GM18867 (cell line): Measurements from ENCODE around the gene LHFPL6.

Experiments used
- ATAC-seq: cut with Tn5 transposase; IDR thresholded peaks from one replicate; pipeline ENCODE4 v1.9.1; 2021; ENCODE audit warnings: mild to moderate bottlenecking, moderate library complexity; ENCODE audit not compliant: unreplicated experiment

Gene LHFPL6

GRCh38 chr13:39596176-39596575 lies 6.8 kb downstream of the LHFPL6 start:
- ATAC-seq, result no peak

GRCh38 chr13:39590466-39591036 lies 12.4 kb downstream of the LHFPL6 start:
- no peak for ATAC-seq

GRCh38 chr13:39588384-39588783 lies 14.6 kb downstream of the LHFPL6 start:
- ATAC-seq, result no peak

- ATAC-seq, result no peak
Observed at GRCh38 chr13:39587939-39588338, 15.1 kb downstream of the LHFPL6 start.

GRCh38 chr13:39586958-39587605 lies 15.9 kb downstream of the LHFPL6 start:
- ATAC-seq, result no peak

GRCh38 chr13:39586151-39586550 lies 16.8 kb downstream of the LHFPL6 start:
- peak; percentile 51 for ATAC-seq

- ATAC-seq, result no peak
Observed at GRCh38 chr13:39585219-39585618, 17.8 kb downstream of the LHFPL6 start.

- no peak for ATAC-seq
Observed at GRCh38 chr13:39580881-39581575, 22.0 kb downstream of the LHFPL6 start.

GRCh38 chr13:39578821-39579291 lies 24.1 kb downstream of the LHFPL6 start:
- no peak for ATAC-seq

GRCh38 chr13:39577838-39578491 lies 25.0 kb downstream of the LHFPL6 start:
- ATAC-seq, result no peak

GRCh38 chr13:39577203-39577602 lies 25.8 kb downstream of the LHFPL6 start:
- no peak for ATAC-seq

- peak; percentile 49 for ATAC-seq
Observed at GRCh38 chr13:39575641-39576238, 27.3 kb downstream of the LHFPL6 start.

- no peak for ATAC-seq
Observed at GRCh38 chr13:39571502-39572092, 31.4 kb downstream of the LHFPL6 start.

GRCh38 chr13:39567569-39567968 lies 35.4 kb downstream of the LHFPL6 start:
- no peak for ATAC-seq

- ATAC-seq, result no peak
Observed at GRCh38 chr13:39566216-39566869, 36.6 kb downstream of the LHFPL6 start.

- ATAC-seq, result no peak
Observed at GRCh38 chr13:39565036-39565949, 37.7 kb downstream of the LHFPL6 start.

- ATAC-seq, result no peak
Observed at GRCh38 chr13:39563470-39563735, 39.6 kb downstream of the LHFPL6 start.

- no peak for ATAC-seq
Observed at GRCh38 chr13:39561971-39562370, 41.0 kb downstream of the LHFPL6 start.

GRCh38 chr13:39559847-39560246 lies 43.1 kb downstream of the LHFPL6 start:
- ATAC-seq, result no peak
